Left ventricle myocardium superior (tissue), 1 donor: ENCODE measurements around the gene HOXA13. TPM values are rescaled to one million over a fixed set of nuclear protein-coding genes. Genes with fewer than 3 reads are reported as not detected.

Experiments used
- ATAC-seq: fragments of 200-7000 bp; cut with Tn5 transposase; one replicate; pipeline ENCODE4 v1.9.1; 2020; ENCODE audit warnings: mild to moderate bottlenecking, moderate library complexity
- DNase-seq: peaks from one replicate; pipeline ENCODE4 v3.0.0-alpha.2; 2020
- intact Hi-C: fragments of 100-400 bp; cut with micrococcal nuclease; formaldehyde crosslinking; loops from one replicate; pipeline ENCODE4 v1.11.0; 2022
- total RNA-seq: library from RNA; stranded (reverse); fragmentation: NEBNext Ultra II Directional; extraction: Animal tissue kit (Norgen Biotek cat#: 25700); gene quantifications from one replicate; pipeline ENCODE4 v1.2.1, GENCODE V29; 2021
- donor health status: DM: no; HTN: yes; CAD: no; lungs with severe emphysema.

HOXA13 gene
- total RNA-seq, 1 donor from 2014 or later: not detected

DNA sequence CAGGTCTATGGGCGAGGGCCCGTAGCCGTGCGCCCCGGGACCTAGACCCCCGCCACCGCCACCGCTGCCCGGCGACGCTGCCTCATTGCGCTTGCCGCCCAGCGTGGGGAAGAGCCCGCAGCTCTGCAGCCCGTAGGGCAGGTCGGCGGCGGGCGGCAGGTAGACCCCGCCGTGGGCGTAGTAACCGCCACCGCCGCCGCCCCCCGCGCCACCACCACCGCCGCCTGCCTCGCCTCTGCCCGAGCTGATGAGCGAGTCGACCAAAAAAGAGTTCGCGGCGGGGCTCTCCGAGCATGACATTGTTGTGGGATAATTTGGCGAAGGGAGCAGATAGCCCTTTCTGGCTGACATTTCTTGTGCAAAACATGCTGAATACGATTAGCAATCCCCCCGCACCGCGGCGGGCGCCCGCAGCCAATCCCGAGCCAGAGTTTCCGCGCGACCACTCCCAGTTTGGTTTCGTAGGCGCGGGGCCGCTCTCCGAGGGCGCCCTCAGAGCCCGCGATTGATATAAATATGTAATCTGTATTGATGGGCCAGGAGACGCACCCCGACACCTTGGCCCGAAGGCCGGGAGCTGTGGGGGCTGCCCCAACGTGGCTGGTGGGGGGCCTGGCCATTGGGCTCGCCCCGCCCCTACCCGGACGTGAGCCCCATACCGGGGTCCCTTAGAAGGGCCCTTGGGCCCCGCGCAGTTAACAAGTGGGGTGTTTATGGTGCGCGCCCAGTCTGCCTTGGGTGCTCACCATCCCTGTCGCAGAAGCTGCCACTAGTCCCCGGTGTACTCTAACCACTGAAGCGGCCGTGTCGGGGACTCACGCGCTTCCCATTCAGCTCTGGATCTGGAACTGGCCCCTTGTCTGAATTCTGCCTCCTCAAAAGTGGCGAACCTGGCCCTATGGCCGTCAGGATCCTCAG is 25.7 kb downstream of the HOXA13 start, which contains the start of gene HOXA10:
Gene HOXA10 (minus strand): TSS at position 365 of the 918 bp plus-strand sequence. CDS start 14 bp downstream, at position 351.
- ATAC-seq (no peak), DNase-seq (no peak)
- intact Hi-C loops: no loop called here

GRCh38 chr7:27173511-27173955 is 26.4 kb downstream of the HOXA13 start:
- ATAC-seq: peak; percentile 30
- intact Hi-C loops: no loop called here
- DNase-seq: no peak

DNA sequence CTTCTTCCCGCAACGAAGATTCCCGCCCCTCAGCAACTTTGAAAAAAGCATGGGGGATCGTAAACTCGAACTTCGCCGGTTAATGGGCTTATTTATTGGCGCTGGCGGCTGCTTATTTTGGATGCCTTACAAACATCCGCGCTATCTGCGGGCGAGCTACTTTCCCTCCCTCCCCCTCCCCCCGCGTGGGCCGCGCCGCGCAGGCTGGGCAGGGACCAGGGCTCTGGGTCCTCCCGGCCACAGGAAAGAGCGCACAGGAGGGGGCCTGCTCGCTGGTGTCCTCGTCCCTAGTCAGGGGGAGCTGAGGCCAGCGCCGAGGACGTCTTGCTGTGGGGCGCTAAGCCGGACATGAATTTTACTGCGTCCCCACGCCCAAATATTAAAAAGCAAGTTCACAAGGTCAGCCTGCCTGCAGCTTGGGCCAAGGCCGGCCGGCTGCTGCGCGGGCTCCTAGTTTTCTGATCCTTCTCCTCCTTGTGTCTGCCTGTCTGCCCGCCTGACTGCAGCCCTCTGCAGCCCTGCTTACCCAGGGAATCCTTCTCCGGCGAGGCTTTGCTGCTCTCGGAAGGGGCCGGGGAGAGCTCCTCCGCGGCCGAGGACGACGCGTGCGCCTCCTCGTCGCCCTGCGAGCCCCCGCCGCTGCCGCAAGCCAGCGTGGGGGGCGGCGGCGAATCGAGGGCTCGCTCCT is 26.9 kb downstream of the HOXA13 start:
- DNase-seq (no peak), ATAC-seq (peak; percentile 38)
- intact Hi-C loops: no loop called here

DNA sequence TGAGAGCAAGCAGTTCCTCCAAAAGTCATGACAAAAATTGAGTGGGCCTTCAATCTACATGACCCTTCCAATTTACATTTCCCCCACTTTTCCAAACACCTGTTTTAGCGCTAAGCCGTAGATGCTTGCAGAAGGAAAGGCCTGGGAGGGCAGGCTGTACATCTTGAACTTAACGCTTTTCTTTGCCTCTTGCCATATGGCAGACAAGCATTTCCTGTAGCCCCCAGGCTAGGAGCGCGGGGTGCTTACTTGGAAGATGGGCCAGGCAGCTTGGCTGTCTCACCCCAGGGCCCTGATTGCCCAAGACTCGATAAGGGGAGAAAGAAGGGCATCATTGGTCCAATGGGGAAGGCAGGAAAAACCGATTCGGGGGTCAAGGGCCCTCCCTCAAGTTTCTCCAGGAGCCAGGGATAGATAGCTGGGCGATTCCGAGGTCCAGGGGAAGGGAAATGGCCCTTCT is 27.5 kb downstream of the HOXA13 start:
- DNase-seq (no peak), ATAC-seq (no peak)
- intact Hi-C loops: no loop called here

DNA sequence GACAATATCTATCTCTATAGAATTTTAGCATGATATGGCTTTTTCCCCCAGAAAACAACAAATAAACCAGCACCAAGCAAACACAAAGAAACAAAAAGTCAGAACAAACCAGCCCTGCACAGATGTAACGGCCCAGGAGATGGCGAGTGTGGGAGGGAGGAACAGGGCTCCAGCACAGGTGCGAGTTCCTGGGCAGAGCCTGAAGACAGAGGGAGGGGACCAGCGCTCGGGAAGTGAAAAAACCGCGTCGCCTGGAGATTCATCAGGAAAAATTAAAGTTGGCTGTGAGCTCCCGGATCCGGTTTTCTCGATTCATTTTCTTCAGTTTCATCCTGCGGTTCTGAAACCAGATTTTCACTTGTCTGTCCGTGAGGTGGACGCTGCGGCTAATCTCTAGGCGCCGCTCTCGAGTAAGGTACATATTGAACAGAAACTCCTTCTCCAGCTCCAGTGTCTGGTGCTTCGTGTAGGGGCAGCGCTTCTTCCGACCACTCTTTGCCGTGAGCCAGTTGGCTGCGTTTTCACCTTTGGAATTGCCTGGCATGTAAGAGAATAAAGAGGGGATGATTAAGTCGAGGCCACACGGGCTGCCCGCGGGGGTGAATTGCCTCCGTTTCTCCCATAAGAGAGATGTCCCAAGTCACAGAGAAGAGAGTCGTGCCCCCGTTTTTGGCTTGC is 28.1 kb downstream of the HOXA13 start:
- intact Hi-C loops: no loop called here
- DNase-seq (no peak), ATAC-seq (no peak)

DNA sequence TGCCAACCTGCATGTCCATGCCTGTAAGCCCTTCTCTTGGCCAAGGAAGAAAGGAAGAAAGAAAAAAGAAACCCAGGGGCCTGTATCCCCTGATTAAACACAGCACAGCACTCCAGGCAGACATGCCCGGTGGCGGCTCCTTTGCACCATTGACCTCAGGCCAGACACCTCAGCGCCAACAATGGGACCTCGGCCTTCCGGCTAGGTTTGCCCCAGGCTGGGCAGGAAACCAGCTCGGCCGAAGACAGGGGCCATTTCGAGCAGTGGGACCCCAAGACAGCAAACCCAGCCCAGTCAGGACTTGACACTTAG is 28.6 kb downstream of the HOXA13 start:
- DNase-seq (no peak), ATAC-seq (no peak)
- intact Hi-C loops: no loop called here

- intact Hi-C loops: no loop called here
- no peak for ATAC-seq
- no peak for DNase-seq
Measured at GRCh38 chr7:27170426-27171324, 29.2 kb downstream of the HOXA13 start.

GRCh38 chr7:27169658-27170425 is 30.0 kb downstream of the HOXA13 start:
- ATAC-seq: no peak
- peak; percentile 12 for DNase-seq
- intact Hi-C loops: loop anchor here (10.0 kb wide), 1 partner anchor 795 kb away; no protein-coding TSS in a partner anchor

- ATAC-seq (no peak), DNase-seq (peak; percentile 12)
- intact Hi-C loops: loop anchor here (10.0 kb wide), 1 partner anchor 794 kb away; no protein-coding TSS in a partner anchor
Measured at GRCh38 chr7:27168265-27168947, 31.5 kb downstream of the HOXA13 start.

DNA sequence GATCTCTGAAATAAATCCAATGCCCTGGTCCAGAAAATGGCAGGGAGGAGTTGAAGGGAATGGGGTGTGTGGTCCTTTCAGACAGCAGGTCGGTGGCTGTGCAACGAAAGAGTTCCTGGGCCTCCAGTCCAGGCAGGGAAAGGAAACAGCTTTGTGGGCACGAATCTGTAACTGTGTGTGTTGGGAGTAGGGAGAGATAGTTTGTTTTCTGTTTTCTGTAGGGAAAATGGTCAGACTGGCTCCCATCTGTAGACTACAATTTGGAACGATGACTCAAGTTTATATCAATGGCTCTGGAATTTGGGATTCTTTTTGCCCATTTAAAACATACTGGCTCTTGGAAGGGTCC is 32.0 kb downstream of the HOXA13 start:
- no peak for ATAC-seq
- intact Hi-C loops: loop anchor here (10.0 kb wide), 1 partner anchor 793 kb away; no protein-coding TSS in a partner anchor
- no peak for DNase-seq

DNA sequence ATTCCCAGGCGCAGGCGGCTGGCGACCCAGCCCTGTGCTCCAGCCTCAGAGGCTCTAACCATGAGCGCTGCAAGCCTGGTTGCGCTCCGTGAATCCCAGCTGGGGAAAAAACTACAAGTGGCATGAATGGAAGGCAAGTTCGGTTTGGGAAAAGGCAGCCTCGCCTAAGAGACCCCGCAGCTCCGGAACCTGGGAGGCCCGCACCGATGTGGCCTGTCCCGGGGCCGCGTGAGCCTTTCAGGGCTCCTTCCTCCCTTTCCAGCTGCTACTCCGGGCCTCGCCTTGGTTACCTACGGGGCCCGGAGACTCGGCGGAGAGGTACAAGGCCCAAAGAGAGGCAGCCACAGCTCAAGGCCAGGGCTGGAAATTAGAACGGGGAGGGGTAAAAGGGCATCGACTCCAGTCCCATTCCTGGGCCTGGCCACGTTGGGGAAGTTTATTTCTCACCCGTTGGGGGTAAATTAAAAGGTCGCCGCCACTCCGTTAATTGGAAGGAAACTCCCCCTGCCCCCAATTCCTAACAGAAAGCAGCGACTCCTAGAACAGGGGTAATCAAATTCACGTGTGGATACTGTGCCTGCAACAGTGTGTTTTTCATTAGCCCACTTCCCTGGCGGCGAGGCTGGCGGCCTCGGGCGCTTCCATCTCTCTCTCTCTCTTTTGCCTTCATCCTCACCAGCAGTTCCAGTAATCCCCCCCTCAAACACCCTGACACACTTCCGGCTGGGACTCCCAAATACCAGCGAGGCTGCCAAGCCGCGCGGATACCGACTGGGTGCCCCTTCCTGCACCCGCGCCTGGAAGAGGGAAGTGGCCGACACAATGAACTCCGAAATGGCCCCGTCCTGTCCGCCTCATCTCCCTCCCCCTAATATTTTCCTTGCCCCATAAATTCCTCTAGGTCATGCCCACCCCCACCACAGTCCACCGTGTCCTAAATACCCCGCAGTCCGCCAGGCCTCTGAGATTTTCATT is 33.1 kb downstream of the HOXA13 start:
- intact Hi-C loops: loop anchor here (10.0 kb wide), 1 partner anchor 792 kb away; no protein-coding TSS in a partner anchor
- peak; percentile 25 for DNase-seq
- ATAC-seq: no peak

GRCh38 chr7:27165996-27166530 is 33.8 kb downstream of the HOXA13 start:
- intact Hi-C loops: loop anchor here (10.0 kb wide), 1 partner anchor 791 kb away; no protein-coding TSS in a partner anchor

DNA sequence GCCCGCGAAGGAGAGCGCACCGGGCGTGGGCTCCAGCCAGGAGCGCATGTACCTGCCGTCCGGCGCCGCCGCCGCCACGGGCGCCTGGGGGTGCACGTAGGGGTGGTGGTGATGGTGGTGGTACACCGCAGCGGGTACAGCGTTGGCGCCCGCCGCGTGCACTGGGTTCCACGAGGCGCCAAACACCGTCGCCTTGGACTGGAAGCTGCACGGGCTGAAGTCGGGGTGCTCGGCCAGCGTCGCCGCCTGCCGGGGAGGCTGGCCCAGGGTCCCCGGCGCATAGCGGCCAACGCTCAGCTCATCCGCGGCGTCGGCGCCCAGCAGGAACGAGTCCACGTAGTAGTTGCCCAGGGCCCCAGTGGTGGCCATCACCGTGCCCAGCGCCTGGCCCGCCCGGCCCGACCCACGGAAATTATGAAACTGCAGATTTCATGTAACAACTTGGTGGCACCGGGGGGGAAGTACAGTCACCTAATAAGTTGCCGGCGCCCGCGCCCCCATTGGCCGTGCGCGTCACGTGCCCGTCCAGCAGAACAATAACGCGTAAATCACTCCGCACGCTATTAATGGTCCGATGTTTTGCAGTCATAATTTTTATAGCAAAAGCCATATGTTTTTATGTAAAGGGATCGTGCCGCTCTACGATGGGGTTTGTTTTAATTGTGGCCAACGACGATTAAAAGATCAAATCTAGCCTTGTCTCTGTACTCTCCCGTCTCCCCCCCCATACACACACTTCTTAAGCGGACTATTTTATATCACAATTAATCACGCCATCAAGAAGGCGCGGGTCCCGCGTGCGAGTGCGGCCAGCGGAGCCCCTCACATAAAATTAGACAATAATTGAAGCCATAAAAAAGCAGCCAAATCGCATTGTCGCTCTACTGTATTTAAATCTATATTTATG is 34.5 kb downstream of the HOXA13 start, which contains the start of gene HOXA9:
Gene HOXA9 (minus strand): TSS at position 449 of the 907 bp plus-strand sequence. CDS start 80 bp downstream, at position 369.
- DNase-seq: peak; percentile 60
- no peak for ATAC-seq
- intact Hi-C loops: loop anchor here (10.0 kb wide), 1 partner anchor 791 kb away; no protein-coding TSS in a partner anchor

More at GRCh38 chr7:27165996-27166530, 33.8 kb downstream of the HOXA13 start:
- DNase-seq: peak; percentile 20
- no peak for ATAC-seq

GRCh38 chr7:27164367-27165088 is 35.4 kb downstream of the HOXA13 start:
- intact Hi-C loops: loop anchor here (5.0 to 10.0 kb wide), 2 partner anchors 482 to 790 kb away; no protein-coding TSS in a partner anchor
- ATAC-seq (no peak), DNase-seq (peak; percentile 30)
